GM04504 (cell line): Measurements from ENCODE around the gene ULK4.
A peak's percentile ranks its signal among the peaks of the same experiment; 100 is the strongest.
"Not testable (repeated sequence)": the region's sequence is repeated elsewhere in the genome, so short reads cannot be mapped to it uniquely, and the experiment has no call there.

Experiments
- DNase-seq: peaks from one replicate; pipeline ENCODE4 v3.0.0-alpha.2; 2012; ENCODE audit warnings: low read depth

ULK4 gene

GRCh38 chr3:41960826-41961750 lies 815 bp downstream of the ULK4 start:
- peak; percentile 31 for DNase-seq

GRCh38 chr3:41956574-41956973 lies 5.3 kb downstream of the ULK4 start:
- no peak for DNase-seq

GRCh38 chr3:41955192-41955591 lies 6.7 kb downstream of the ULK4 start:
- DNase-seq: no peak

GRCh38 chr3:41943311-41943843 lies 18.5 kb downstream of the ULK4 start:
- DNase-seq: no peak

- DNase-seq: no peak
Observed at GRCh38 chr3:41940393-41940792, 21.5 kb downstream of the ULK4 start.

- no peak for DNase-seq
Observed at GRCh38 chr3:41936384-41936783, 25.5 kb downstream of the ULK4 start.

GRCh38 chr3:41933154-41933676 lies 28.7 kb downstream of the ULK4 start:
- DNase-seq: peak; percentile 69

- DNase-seq: no peak
Observed at GRCh38 chr3:41932464-41932863, 29.4 kb downstream of the ULK4 start.

- DNase-seq: no peak
Observed at GRCh38 chr3:41920406-41920965, 41.4 kb downstream of the ULK4 start.

GRCh38 chr3:41915353-41915752 lies 46.5 kb downstream of the ULK4 start:
- no peak for DNase-seq

GRCh38 chr3:41912280-41912679 lies 49.6 kb downstream of the ULK4 start:
- no peak for DNase-seq

GRCh38 chr3:41907330-41908073 lies 54.4 kb downstream of the ULK4 start:
- DNase-seq: no peak

GRCh38 chr3:41900265-41900664 lies 61.6 kb downstream of the ULK4 start:
- peak; percentile 4 for DNase-seq

- no peak for DNase-seq
Observed at GRCh38 chr3:41898631-41899030, 63.3 kb downstream of the ULK4 start.

GRCh38 chr3:41893977-41894376 lies 67.9 kb downstream of the ULK4 start:
- peak; percentile 23 for DNase-seq

- DNase-seq: no peak
Observed at GRCh38 chr3:41888368-41889076, 73.4 kb downstream of the ULK4 start.

GRCh38 chr3:41882956-41883355 lies 78.9 kb downstream of the ULK4 start:
- DNase-seq: no peak

- peak; percentile 12 for DNase-seq
Observed at GRCh38 chr3:41881233-41881821, 80.6 kb downstream of the ULK4 start.

GRCh38 chr3:41880387-41880786 lies 81.5 kb downstream of the ULK4 start:
- DNase-seq: no peak

GRCh38 chr3:41877741-41878140 lies 84.2 kb downstream of the ULK4 start:
- DNase-seq: not testable (repeated sequence)

- DNase-seq: no peak
Observed at GRCh38 chr3:41874022-41874421, 87.9 kb downstream of the ULK4 start.
